GM12874 (cell line): ENCODE data around the gene ARL4A.

Experiments
- TF ChIP-seq, protein P1 (sequence below): IDR thresholded peaks from 2 replicates; pipeline ENCODE4 v1.5.1; 2011; ENCODE audit warnings: low read depth, mild to moderate bottlenecking, control low read depth, low read length, moderate library complexity; ENCODE audit not compliant: insufficient read depth

The ARL4A gene

DNA sequence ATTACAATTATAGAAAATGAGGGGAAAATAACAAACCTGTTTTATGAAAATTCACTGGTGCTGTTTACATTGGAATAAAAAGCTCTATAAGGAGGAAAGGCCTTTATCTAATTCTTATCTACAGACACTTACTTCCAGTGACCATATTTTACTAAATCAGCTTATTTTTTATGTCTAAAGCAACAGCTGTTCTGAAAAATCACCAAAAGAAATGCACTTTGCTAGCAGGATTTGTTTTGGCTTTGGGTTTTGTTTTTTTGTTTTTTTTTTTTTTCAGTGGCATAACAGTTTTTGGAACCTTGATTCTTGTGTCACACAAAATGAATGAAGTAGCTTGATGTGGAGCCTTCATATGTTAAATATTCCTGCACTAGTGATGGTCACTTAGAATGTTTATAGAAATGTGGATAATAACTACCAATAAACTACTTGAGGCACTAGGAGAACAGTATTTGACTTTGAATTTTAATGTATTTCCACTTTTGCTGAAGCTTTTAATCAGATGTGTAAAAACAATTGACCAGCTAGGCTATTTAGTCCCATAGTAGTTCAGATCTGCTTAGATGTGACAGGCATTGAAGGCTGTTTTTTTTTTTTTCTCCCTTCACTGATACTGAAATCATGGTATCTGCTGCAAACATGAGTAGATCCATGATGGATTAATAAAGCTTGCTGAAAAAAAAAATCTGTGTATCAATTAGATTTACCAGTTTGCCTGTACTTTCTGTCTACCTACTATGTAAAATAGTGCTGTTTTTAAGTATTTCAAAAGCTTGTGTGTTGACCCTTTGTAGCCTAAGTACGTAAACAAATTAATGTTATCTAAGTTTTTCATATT is 2.8 kb downstream of the ARL4A start:
- TF ChIP-seq, protein P1, sequence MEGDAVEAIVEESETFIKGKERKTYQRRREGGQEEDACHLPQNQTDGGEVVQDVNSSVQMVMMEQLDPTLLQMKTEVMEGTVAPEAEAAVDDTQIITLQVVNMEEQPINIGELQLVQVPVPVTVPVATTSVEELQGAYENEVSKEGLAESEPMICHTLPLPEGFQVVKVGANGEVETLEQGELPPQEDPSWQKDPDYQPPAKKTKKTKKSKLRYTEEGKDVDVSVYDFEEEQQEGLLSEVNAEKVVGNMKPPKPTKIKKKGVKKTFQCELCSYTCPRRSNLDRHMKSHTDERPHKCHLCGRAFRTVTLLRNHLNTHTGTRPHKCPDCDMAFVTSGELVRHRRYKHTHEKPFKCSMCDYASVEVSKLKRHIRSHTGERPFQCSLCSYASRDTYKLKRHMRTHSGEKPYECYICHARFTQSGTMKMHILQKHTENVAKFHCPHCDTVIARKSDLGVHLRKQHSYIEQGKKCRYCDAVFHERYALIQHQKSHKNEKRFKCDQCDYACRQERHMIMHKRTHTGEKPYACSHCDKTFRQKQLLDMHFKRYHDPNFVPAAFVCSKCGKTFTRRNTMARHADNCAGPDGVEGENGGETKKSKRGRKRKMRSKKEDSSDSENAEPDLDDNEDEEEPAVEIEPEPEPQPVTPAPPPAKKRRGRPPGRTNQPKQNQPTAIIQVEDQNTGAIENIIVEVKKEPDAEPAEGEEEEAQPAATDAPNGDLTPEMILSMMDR = no peak

GRCh38 chr7:12692035-12692434 is 4.6 kb downstream of the ARL4A start:
- TF ChIP-seq, protein P1 = no peak

DNA sequence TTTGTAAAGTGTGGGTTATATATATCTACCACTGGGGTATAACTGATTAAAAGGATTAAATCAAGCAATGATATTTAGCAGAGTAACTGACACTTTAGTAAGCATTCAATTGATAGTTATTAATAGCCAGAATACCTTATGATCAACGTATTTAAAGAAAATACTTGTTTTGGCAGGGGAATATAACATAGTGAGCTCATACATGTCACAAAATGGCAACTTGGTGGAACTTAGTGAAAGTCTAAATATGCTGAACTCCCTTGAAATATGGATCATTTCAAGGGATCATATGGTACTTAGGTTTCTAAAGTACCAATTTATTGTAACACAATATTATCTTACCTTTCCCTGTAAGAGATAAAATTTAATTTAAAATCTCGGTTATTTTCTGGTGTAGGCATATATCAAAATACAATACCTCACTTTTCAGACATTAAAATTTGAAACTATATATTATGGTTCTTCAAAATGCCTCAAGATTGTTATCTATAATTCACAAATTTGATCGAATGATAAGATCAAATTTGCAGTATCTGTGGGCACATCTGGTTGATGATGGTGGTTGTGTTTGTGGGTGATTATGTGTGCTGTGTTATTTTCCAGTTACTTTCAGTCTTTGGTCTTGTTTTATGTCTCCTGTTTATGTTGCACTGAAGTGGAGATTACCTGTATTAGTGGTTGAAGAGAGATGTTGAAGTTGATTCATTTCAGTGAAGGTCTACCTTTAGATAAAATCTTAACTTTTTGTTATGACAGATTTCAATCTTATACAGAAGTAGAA is 5.2 kb downstream of the ARL4A start:
- TF ChIP-seq, protein P1 = no peak

- TF ChIP-seq, protein P1 = no peak
Observed at GRCh38 chr7:12694817-12695216, 7.4 kb downstream of the ARL4A start.

GRCh38 chr7:12695965-12696364 is 8.5 kb downstream of the ARL4A start:
- TF ChIP-seq, protein P1 = no peak

- TF ChIP-seq, protein P1 = no peak
Observed at GRCh38 chr7:12699299-12699698, 11.9 kb downstream of the ARL4A start.

DNA sequence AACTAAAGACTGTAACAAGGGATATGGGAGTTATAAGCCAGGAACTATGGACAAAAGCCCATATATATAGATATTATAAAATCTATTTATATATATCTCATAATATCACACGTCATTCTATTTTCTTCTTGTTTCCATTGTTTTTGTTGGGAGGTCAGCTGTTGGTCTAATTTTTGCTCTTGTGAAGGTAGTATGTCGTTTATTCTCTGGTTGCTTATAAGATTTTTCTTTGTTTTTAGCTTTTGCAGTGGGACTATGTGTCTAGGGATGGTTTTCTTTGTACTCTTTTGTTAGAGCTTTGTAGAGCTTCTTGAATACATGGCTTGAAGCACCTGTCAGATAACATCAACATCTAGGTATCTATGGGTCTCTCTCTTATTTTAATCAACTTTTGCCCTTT is 14.0 kb downstream of the ARL4A start:
- TF ChIP-seq, protein P1 = no peak
